HG03457 (cell line): ENCODE results near the gene MOK.

Experiments
- ATAC-seq: cut with Tn5 transposase; IDR thresholded peaks from one replicate; pipeline ENCODE4 v1.9.1; 2021; ENCODE audit warnings: moderate number of reproducible peaks; ENCODE audit not compliant: unreplicated experiment

Gene MOK

DNA sequence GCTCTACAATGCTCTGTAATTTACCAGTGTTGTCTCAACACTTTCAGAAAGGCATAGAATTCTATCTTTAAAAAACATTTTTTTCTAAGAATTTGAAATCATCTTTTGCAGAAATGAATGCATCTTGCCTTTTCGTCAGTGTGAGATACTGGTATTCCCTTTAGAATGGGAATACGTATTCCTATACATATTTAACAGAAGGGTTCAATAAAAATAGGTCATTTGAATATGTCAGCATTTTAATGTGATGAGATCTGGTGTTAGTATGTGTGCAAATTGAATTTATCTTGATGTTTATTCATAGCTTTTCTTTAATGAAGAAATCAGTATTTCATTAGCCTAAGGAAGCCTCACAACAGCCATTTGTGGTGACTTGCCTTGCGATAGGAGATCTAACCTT lies 121.1 kb downstream of the MOK start:
- ATAC-seq = no peak

- ATAC-seq = no peak
Measured at GRCh38 chr14:102182936-102183619, 121.9 kb downstream of the MOK start.

- no peak for ATAC-seq
Measured at GRCh38 chr14:102182190-102182589, 122.8 kb downstream of the MOK start.

GRCh38 chr14:102181187-102181586 lies 123.8 kb downstream of the MOK start:
- no peak for ATAC-seq

- ATAC-seq = no peak
Measured at GRCh38 chr14:102180248-102180998, 124.5 kb downstream of the MOK start.
